Parathyroid adenoma (tissue), 2 donors: ENCODE results near the gene MPP2.

Experiments used
- H2AFZ ChIP-seq: fragments of 300-600 bp; sonication (generic); one replicate; pipeline ENCODE4 v1.7.0; 2017; ENCODE audit warnings: antibody characterized with exemption, mild to moderate bottlenecking
- H3K27ac ChIP-seq: fragments of 300-600 bp; sonication (generic); one replicate; pipeline ENCODE4 v1.7.0; 2017
- H3K27me3 ChIP-seq: fragments of 300-600 bp; sonication (generic); one replicate; pipeline ENCODE4 v1.7.0; 2017; ENCODE audit warnings: low read length; ENCODE audit not compliant: control insufficient read depth, insufficient read depth
- H3K36me3 ChIP-seq: fragments of 300-600 bp; sonication (generic); one replicate; pipeline ENCODE4 v1.7.0; 2017; ENCODE audit warnings: low read length; ENCODE audit not compliant: control insufficient read depth, insufficient read depth
- H3K4me1 ChIP-seq: fragments of 300-600 bp; sonication (generic); one replicate; pipeline ENCODE4 v1.7.0; 2017; ENCODE audit warnings: control low read depth
- H3K4me2 ChIP-seq: fragments of 300-600 bp; sonication (generic); one replicate; pipeline ENCODE4 v1.7.0; 2017; ENCODE audit warnings: low read length
- H3K4me3 ChIP-seq: fragments of 300-600 bp; sonication (generic); one replicate; pipeline ENCODE4 v1.7.0; 2017; ENCODE audit warnings: low read depth, low read length
- H3K79me2 ChIP-seq: fragments of 300-600 bp; sonication (generic); one replicate; pipeline ENCODE4 v1.7.0; 2017; ENCODE audit warnings: control low read depth
- H3K9ac ChIP-seq: fragments of 300-600 bp; sonication (generic); one replicate; pipeline ENCODE4 v1.7.0; 2017; ENCODE audit warnings: mild to moderate bottlenecking
- H3K9me3 ChIP-seq: fragments of 300-600 bp; sonication (generic); one replicate; pipeline ENCODE4 v1.7.0; 2017; ENCODE audit warnings: low read length; ENCODE audit not compliant: control insufficient read depth
- TF ChIP-seq, protein P1 (sequence below): fragments of 300-600 bp; sonication (generic); IDR thresholded peaks from one replicate; pipeline ENCODE4 v1.7.0; 2017; ENCODE audit warnings: antibody characterized with exemption, mild to moderate bottlenecking
- donor health status: primary hyperparathyroidism.

MPP2 gene

DNA sequence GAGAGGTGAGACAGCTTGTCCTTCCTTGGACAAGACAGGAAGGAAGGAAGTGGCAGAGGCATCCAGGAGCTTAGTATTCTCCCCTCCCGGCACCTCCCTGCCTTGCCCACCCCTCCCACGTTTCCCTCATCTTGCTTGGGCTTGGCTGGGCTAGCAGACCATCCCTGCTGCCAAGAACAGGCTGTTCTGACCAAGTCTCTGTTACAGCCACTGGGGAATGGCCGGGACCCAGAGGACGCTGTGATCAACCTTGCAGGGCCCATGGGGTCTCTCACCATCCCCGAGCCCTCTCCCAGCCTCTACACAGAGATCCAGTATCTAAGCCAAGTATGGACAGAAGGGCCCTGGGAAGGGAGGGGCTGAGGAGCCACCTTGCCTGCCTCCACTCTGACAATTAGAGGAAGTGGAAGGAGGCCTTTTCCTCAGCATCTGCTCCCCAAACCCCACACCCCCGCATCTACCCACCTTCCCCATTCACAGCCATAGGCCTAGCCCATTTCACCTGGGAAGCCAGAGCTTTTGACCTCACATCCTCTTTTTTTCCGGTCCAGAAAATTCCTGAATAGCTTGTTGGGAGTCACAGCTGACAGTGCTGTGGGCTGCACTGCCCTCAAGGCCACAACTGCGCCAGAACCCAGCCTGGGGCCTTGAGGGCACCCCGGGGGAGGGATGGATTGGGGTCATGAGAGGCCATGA, 46.3 kb downstream of the MPP2 start:
- H3K79me2 ChIP-seq, result no peaks in the 10 kb centered on the region
- TF ChIP-seq, protein P1, sequence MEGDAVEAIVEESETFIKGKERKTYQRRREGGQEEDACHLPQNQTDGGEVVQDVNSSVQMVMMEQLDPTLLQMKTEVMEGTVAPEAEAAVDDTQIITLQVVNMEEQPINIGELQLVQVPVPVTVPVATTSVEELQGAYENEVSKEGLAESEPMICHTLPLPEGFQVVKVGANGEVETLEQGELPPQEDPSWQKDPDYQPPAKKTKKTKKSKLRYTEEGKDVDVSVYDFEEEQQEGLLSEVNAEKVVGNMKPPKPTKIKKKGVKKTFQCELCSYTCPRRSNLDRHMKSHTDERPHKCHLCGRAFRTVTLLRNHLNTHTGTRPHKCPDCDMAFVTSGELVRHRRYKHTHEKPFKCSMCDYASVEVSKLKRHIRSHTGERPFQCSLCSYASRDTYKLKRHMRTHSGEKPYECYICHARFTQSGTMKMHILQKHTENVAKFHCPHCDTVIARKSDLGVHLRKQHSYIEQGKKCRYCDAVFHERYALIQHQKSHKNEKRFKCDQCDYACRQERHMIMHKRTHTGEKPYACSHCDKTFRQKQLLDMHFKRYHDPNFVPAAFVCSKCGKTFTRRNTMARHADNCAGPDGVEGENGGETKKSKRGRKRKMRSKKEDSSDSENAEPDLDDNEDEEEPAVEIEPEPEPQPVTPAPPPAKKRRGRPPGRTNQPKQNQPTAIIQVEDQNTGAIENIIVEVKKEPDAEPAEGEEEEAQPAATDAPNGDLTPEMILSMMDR, result no peak
- H3K27ac ChIP-seq, result no peak overlapping the region
- H3K9me3 ChIP-seq, result no peaks in the 10 kb centered on the region
- H3K9ac ChIP-seq, result no peak overlapping the region
- no peaks in the 10 kb centered on the region for H3K36me3 ChIP-seq
- H3K4me1 ChIP-seq, result no peaks in the 10 kb centered on the region
- H3K4me2 ChIP-seq, result no peak overlapping the region
- no peak overlapping the region for H3K4me3 ChIP-seq
- no peak overlapping the region for H2AFZ ChIP-seq
- no peaks in the 10 kb centered on the region for H3K27me3 ChIP-seq

DNA sequence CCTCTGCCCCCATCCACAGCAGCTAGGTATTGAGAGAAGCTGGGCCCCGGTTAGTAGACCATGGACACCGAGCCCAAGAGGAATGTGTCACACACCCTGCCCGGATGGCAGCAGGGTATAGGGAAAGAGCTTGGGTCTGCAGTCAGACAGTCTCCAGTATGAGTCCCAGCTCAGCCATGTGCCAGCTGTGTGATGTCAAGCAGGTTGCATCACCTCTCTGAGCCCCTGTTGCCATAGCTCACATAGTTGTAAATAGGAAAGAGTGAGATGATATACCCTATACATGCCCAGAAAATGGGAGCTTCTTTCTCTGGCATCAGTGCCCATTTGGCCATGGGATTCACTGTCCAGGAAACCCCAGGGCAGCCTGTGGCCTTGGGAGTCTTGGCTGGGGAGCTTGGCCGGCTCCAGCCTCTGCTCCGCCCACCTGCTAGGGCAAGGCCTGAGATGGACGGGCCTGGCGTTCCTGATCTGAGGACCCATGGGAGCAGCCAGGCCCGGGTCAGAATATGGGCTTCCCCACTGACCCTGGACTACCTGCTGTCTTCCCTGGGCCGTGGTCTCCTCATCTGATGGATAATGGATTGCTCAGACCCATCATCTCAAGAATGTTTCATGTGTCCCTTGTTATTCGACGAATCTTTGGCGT, 47.1 kb downstream of the MPP2 start:
- H3K9me3 ChIP-seq, result no peaks in the 10 kb centered on the region
- no peaks in the 10 kb centered on the region for H3K79me2 ChIP-seq
- no peaks in the 10 kb centered on the region for H3K4me1 ChIP-seq
- TF ChIP-seq, protein P1, result no peak
- no peak overlapping the region for H3K4me3 ChIP-seq
- no peaks in the 10 kb centered on the region for H3K27me3 ChIP-seq
- H3K27ac ChIP-seq, result no peak overlapping the region
- H2AFZ ChIP-seq, result no peak overlapping the region
- H3K4me2 ChIP-seq, result no peak overlapping the region
- no peaks in the 10 kb centered on the region for H3K36me3 ChIP-seq
- no peak overlapping the region for H3K9ac ChIP-seq

DNA sequence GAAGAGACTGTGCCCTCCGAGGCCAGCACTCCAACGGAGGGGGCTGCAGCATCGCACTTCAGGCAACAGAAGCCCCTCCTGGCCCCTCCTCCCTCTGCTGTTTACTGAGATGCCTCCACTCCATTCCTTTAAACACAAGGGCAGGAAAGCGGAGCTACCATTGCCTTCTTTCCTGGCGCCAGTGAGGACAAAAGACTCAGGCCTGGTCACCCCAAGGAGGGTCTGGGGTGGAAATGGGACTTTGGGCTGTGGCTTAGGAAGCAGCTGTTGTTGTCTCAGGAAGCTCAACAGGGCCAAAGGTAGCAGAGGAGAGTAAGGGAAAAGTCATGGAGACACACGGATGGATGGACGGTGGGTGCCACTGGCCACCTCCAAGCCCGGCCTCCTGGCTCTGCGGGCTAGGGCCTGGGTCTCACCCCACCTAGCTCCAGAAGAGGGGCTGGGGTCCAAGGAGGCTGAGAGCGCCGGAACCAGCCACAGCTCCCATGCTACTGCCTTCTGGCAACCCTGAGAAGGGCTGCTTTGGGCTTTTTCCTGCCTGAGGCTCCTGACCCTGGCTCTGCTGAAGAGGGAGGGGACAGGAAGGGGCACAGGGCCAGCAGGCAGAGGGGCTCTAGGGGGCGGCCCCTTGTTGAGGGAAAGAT, 49.3 kb downstream of the MPP2 start:
- Histone ChIP-seq H3K27ac (no peak overlapping the region), H3K9ac (no peak overlapping the region), H3K27me3 (no peaks in the 10 kb centered on the region), H3K79me2 (no peaks in the 10 kb centered on the region), H3K9me3 (no peaks in the 10 kb centered on the region), H3K4me2 (no peak overlapping the region), H3K4me3 (no peak overlapping the region), H3K4me1 (no peaks in the 10 kb centered on the region), H2AFZ (no peak overlapping the region), H3K36me3 (no peaks in the 10 kb centered on the region)
- TF ChIP-seq, protein P1, result no peak

DNA sequence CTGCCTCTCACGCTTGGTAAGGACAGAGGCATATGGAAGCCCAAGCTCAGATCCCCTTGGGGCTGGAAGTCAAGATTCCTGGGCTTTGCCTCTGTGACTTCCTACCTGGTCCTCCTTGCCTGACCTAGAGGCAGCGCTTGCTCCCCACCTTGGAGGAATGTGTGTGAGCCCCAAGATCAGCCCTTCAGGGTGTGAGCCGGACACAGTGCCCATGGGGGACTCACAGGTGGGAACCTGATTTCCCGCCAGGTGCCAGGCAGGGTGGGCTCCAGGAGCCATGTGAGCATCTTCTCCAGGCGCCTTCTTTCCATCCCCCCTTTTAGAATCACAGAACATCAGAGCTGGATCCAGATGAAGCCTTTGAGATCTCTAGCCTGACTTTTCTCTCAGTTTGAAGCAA, 50.2 kb downstream of the MPP2 start:
- H3K27ac ChIP-seq, result no peak overlapping the region
- TF ChIP-seq, protein P1, result no peak
- no peaks in the 10 kb centered on the region for H3K4me1 ChIP-seq
- no peak overlapping the region for H3K4me3 ChIP-seq
- no peak overlapping the region for H2AFZ ChIP-seq
- no peak overlapping the region for H3K4me2 ChIP-seq
- no peaks in the 10 kb centered on the region for H3K36me3 ChIP-seq
- H3K79me2 ChIP-seq, result no peaks in the 10 kb centered on the region
- H3K9me3 ChIP-seq, result no peaks in the 10 kb centered on the region
- H3K27me3 ChIP-seq, result no peaks in the 10 kb centered on the region
- H3K9ac ChIP-seq, result no peak overlapping the region
